ENCODE measurements around the gene NCKAP5L.
"Not testable (repeated sequence)": the region's sequence is repeated elsewhere in the genome, so short reads cannot be mapped to it uniquely, and the experiment has no call there.

Gene NCKAP5L

GRCh38 chr12:49864798-49865090 is 36.5 kb upstream of the NCKAP5L start:
- no peak for DNase-seq (ENCODE audit: low spot score)

GRCh38 chr12:49863946-49864797 is 36.0 kb upstream of the NCKAP5L start:
- no peak for DNase-seq (ENCODE audit: low spot score)

- DNase-seq (ENCODE audit: low spot score), result not testable (repeated sequence)
Measured at GRCh38 chr12:49860921-49861320, 32.7 kb upstream of the NCKAP5L start.

- not testable (repeated sequence) for DNase-seq (ENCODE audit: low spot score)
Measured at GRCh38 chr12:49855890-49856289, 27.7 kb upstream of the NCKAP5L start.

GRCh38 chr12:49854976-49855375 is 26.8 kb upstream of the NCKAP5L start:
- no peak for DNase-seq (ENCODE audit: low spot score)

GRCh38 chr12:49853671-49854070 is 25.5 kb upstream of the NCKAP5L start:
- DNase-seq (ENCODE audit: low spot score), result no peak

- no peak for DNase-seq (ENCODE audit: low spot score)
Measured at GRCh38 chr12:49847161-49847560, 18.9 kb upstream of the NCKAP5L start.

GRCh38 chr12:49846032-49846431 is 17.8 kb upstream of the NCKAP5L start:
- DNase-seq (ENCODE audit: low spot score), result no peak

- no peak for DNase-seq (ENCODE audit: low spot score)
Measured at GRCh38 chr12:49843876-49844437, 15.7 kb upstream of the NCKAP5L start.

GRCh38 chr12:49843411-49843810 is 15.2 kb upstream of the NCKAP5L start:
- DNase-seq (ENCODE audit: low spot score), result no peak

GRCh38 chr12:49842519-49843352 is 14.5 kb upstream of the NCKAP5L start, which contains the start of gene BCDIN3D:
Gene BCDIN3D, minus strand, starts transcription at chr12:49843106. Its CDS starts 19 bp downstream, at chr12:49843087.
- DNase-seq (ENCODE audit: low spot score), result peak; percentile 91

GRCh38 chr12:49838973-49839633 is 10.9 kb upstream of the NCKAP5L start:
- peak; percentile 15 for DNase-seq (ENCODE audit: low spot score)

- DNase-seq (ENCODE audit: low spot score), result peak; percentile 31
Measured at GRCh38 chr12:49832836-49833421, 4.7 kb upstream of the NCKAP5L start.

- no peak for DNase-seq (ENCODE audit: low spot score)
Measured at GRCh38 chr12:49831717-49832116, 3.5 kb upstream of the NCKAP5L start.

GRCh38 chr12:49827401-49828099 is 663 bp downstream of the NCKAP5L start:
- DNase-seq (ENCODE audit: low spot score), result peak; percentile 88

GRCh38 chr12:49827051-49827400 is 1.2 kb downstream of the NCKAP5L start:
- no peak for DNase-seq (ENCODE audit: low spot score)

- DNase-seq (ENCODE audit: low spot score), result peak; percentile 35
Measured at GRCh38 chr12:49825971-49826421, 2.2 kb downstream of the NCKAP5L start.

GRCh38 chr12:49825360-49825970 is 2.7 kb downstream of the NCKAP5L start:
- DNase-seq (ENCODE audit: low spot score), result peak; percentile 70

- DNase-seq (ENCODE audit: low spot score), result peak; percentile 53
Measured at GRCh38 chr12:49824895-49825294, 3.3 kb downstream of the NCKAP5L start.

GRCh38 chr12:49824416-49824815 is 3.8 kb downstream of the NCKAP5L start:
- DNase-seq (ENCODE audit: low spot score), result no peak

- no peak for DNase-seq (ENCODE audit: low spot score)
Measured at GRCh38 chr12:49823951-49824350, 4.3 kb downstream of the NCKAP5L start.
